GM19043 (cell line): ENCODE data around the gene CACNA1A.
"Not testable (repeated sequence)": the region's sequence is repeated elsewhere in the genome, so short reads cannot be mapped to it uniquely, and the experiment has no call there.

Experiments used
- ATAC-seq: cut with Tn5 transposase; IDR thresholded peaks from one replicate; pipeline ENCODE4 v1.9.1; 2021; ENCODE audit warnings: low read depth; ENCODE audit not compliant: unreplicated experiment

Gene CACNA1A

GRCh38 chr19:13506471-13506820, at the start of gene CACNA1A:
CACNA1A (minus strand) TSS chr19:13506479; CDS start chr19:13506224, 255 bp downstream.
- no peak for ATAC-seq

GRCh38 chr19:13554506-13555240, 48.4 kb upstream of the CACNA1A start:
- ATAC-seq = no peak

- ATAC-seq = no peak
These were observed 47.7 kb upstream of the CACNA1A start for GRCh38 chr19:13553880-13554400.

- no peak for ATAC-seq
These were observed 41.9 kb upstream of the CACNA1A start for GRCh38 chr19:13548131-13548530.

GRCh38 chr19:13547102-13547501, 40.8 kb upstream of the CACNA1A start:
- no peak for ATAC-seq

- ATAC-seq = no peak
These were observed 38.1 kb upstream of the CACNA1A start for GRCh38 chr19:13544423-13544822.

- ATAC-seq = no peak
These were observed 35.3 kb upstream of the CACNA1A start for GRCh38 chr19:13541554-13541953.

GRCh38 chr19:13539332-13539731, 33.1 kb upstream of the CACNA1A start:
- no peak for ATAC-seq

GRCh38 chr19:13538601-13539253, 32.4 kb upstream of the CACNA1A start:
- no peak for ATAC-seq

- ATAC-seq = no peak
These were observed 31.2 kb upstream of the CACNA1A start for GRCh38 chr19:13537454-13537853.

- no peak for ATAC-seq
These were observed 24.4 kb upstream of the CACNA1A start for GRCh38 chr19:13530720-13531119.

- ATAC-seq = not testable (repeated sequence)
These were observed 23.4 kb upstream of the CACNA1A start for GRCh38 chr19:13529721-13530120.

GRCh38 chr19:13526552-13526951, 20.3 kb upstream of the CACNA1A start:
- no peak for ATAC-seq

- no peak for ATAC-seq
These were observed 14.8 kb upstream of the CACNA1A start for GRCh38 chr19:13521066-13521465.

- ATAC-seq = no peak
These were observed 5.7 kb upstream of the CACNA1A start for GRCh38 chr19:13511947-13512346.

- ATAC-seq = no peak
These were observed 853 bp upstream of the CACNA1A start for GRCh38 chr19:13507053-13507611.

GRCh38 chr19:13505761-13506470, 363 bp downstream of the CACNA1A start:
- no peak for ATAC-seq

- ATAC-seq = no peak
These were observed 1.0 kb downstream of the CACNA1A start for GRCh38 chr19:13505164-13505695.

- ATAC-seq = no peak
These were observed 2.6 kb downstream of the CACNA1A start for GRCh38 chr19:13503570-13504235.

- ATAC-seq = no peak
These were observed 4.0 kb downstream of the CACNA1A start for GRCh38 chr19:13502231-13502630.
